HG02678 (cell line): ENCODE data around the gene CDKN1B.

ENCODE experiments used
- ATAC-seq: cut with Tn5 transposase; IDR thresholded peaks from one replicate; pipeline ENCODE4 v1.9.1; 2021; ENCODE audit warnings: mild to moderate bottlenecking, moderate library complexity; ENCODE audit not compliant: unreplicated experiment

Gene CDKN1B

GRCh38 chr12:12700254-12700653 is 16.9 kb upstream of the CDKN1B start:
- ATAC-seq = no peak

DNA sequence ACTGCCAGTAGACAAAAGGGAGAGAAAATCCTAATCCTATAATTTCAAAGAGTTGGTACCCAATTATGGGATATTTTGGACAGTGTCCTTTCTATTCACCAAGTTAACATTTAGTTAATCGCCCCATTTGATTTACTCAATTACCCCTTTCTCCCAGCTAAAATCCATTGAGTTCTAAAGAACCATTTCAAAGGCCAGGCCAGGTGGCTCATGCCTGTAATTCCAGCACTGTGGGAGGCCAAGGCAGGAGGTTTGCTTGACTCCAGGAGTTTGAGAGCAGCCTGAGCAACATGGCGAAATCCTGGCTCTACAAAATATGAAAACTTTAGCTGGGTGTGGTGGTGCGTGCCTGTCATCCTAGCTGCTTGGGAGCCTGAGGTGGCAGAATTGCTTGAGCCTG is 15.7 kb upstream of the CDKN1B start:
- ATAC-seq = no peak

- ATAC-seq = peak; percentile 81
These were observed 12.5 kb upstream of the CDKN1B start for GRCh38 chr12:12704593-12705230.

DNA sequence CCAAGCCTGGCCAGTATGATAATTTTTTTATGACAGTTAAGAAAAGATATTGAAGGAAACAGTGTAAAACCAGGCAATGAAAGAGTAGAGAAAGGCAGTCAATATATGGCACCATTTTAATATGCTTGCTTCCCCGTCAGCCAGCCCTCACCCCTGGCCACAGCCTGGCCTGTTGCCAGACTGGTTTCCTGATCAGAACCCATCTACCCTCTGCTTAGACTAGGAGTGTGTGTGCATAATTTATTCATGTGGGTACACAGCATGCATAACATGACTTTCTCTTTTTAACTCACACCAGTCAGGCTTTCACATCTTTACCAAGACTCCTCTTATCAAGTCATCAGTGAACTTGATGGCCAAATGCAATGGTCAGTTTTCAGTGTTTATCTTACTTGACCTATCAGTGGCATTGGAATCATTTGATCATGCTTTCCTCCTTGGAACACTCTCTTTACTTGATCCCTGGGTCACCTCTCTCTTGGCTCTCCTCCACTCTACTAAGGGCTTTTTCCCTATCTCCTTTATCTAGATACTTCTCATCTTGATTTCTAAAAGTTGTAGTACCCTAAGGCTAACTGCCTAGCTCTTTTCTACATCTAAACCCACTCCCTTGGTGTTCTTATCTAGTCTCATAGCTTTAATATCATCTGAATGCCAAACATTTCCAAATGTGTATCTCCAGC is 11.2 kb upstream of the CDKN1B start:
- no peak for ATAC-seq

DNA sequence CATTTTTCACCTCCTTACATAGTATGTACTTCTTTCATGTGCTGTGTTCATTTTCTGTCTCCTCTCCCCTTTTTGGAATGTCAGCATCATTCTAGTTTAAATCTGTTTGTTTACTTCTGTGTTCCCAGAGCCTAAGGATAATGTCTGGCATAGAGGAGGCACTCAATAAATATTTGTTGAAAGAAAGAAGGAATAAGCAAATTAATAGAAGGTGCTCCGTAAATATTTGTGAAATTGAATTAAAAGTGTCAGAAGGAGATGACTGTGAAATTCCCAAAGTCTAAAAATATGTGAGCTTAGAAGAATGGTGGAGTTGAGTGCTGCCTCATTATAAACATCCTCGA is 3.3 kb upstream of the CDKN1B start:
- no peak for ATAC-seq

- ATAC-seq = peak; percentile 31
These were observed 2.7 kb upstream of the CDKN1B start for GRCh38 chr12:12714276-12715021.

GRCh38 chr12:12715128-12715458 is 2.1 kb upstream of the CDKN1B start:
- ATAC-seq = no peak

- peak; percentile 34 for ATAC-seq
These were observed 1.6 kb upstream of the CDKN1B start for GRCh38 chr12:12715459-12716150.

DNA sequence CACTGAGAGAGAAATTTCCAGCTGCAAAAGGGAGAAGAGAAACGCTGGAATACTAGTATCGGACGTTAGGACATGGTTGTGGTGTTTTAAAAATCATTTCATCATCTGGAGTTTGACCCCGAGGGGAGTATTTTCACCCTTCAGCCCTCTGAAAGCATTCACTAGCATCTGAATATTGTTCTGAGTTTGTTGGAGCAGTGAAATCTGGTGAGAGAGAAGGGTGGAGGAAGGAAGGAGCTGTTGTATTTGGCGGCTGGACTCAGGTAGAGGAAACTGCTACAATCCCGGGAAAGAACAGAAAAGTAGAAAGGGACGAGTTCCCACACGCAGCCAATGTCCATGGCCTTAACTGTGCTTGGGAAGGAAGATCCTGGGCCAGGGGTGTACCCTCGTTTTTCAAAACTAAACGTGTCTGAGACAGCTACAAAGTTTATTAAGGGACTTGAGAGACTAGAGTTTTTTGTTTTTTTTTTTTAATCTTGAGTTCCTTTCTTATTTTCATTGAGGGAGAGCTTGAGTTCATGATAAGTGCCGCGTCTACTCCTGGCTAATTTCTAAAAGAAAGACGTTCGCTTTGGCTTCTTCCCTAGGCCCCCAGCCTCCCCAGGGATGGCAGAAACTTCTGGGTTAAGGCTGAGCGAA is 896 bp upstream of the CDKN1B start:
- no peak for ATAC-seq

GRCh38 chr12:12717586-12718380 is 615 bp downstream of the CDKN1B start:
- ATAC-seq = no peak

GRCh38 chr12:12718381-12718759 is 1.2 kb downstream of the CDKN1B start:
- ATAC-seq = no peak

DNA sequence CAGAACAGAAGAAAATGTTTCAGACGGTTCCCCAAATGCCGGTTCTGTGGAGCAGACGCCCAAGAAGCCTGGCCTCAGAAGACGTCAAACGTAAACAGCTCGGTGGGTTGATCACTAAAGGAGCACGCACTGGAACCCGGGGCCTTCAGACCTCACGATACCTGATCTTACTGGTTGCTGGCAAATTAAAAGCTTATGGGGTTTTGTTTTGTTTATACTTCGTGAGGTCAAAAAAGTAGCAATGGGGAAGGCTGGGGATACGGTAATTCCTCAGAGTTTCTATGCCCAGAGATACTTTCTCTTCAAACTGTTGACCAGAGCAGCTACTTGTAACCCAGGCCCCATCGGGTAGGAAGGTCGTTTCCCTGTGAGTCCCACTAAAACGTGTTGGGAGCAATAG is 1.7 kb downstream of the CDKN1B start:
- ATAC-seq = no peak

- ATAC-seq = no peak
These were observed 2.3 kb downstream of the CDKN1B start for GRCh38 chr12:12719496-12719895.

DNA sequence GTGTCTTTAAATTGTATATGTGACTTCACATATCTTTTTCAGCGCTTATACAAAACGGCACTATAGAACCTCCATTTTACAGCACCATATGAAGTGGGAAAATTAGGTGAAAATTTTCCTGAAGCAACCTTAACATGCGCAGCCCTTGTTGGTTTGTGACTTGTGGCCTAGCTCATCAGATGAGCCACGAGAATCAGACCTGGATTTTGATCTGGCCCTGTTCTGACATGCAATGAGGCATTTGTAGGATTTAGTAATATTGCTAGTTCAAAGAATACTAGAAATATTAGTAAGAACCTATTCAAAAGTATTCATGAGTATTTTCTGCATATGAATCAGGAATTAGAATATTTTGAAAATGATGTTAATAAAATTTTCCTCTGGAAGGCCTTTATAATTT is 2.9 kb downstream of the CDKN1B start:
- ATAC-seq = no peak

GRCh38 chr12:12720672-12721161 is 3.5 kb downstream of the CDKN1B start:
- no peak for ATAC-seq

GRCh38 chr12:12721176-12721751 is 4.1 kb downstream of the CDKN1B start:
- ATAC-seq = no peak

GRCh38 chr12:12721814-12722434 is 4.8 kb downstream of the CDKN1B start:
- no peak for ATAC-seq

DNA sequence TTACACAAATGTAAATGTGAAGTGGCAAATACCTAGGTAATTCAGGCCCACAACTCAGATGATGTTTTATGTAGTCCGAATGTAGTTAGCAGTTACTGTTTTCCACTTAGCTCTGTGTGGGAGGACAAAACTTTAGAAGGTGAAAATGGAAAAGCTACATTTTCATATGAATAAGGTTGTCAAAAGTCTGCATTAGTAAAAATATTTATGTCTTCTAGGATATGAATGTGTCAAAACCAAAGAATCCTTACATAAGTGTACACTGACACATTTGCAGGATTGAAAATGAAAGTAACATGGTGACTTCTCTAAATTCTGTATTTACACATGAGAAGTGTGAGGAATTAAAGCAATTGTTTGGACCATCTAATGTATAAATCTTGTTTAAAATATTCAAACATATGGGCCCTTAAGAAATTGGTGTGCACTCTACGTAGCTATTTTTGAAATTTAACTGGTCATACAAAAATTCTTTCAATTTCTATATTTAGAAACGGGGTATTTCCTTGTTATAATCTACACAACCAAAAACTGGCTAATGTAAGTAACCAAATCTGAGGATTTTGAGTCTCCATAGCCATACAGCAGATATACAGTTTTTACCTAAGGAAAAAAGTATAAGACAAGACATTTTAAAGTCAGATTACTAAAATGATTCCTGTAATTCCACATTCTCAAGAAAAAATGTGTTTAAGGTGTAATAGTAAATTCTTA is 5.4 kb downstream of the CDKN1B start:
- ATAC-seq = no peak

GRCh38 chr12:12723149-12723680 is 6.0 kb downstream of the CDKN1B start:
- no peak for ATAC-seq
